Brain microvascular endothelial cell (primary cell): Measurements from ENCODE around the gene TBC1D23.
A peak's percentile ranks its signal among the peaks of the same experiment; 100 is the strongest.
"Not testable (repeated sequence)": the region's sequence is repeated elsewhere in the genome, so short reads cannot be mapped to it uniquely, and the experiment has no call there.

ENCODE experiments used
- DNase-seq: peaks from one replicate; pipeline ENCODE4 v3.0.0-alpha.2; 2020
- H3K27ac ChIP-seq: fragments of 250-450 bp; sonication (Bioruptor Pico); 2 replicates; pipeline ENCODE4 v1.5.1; 2020; ENCODE audit warnings: mild to moderate bottlenecking, moderate library complexity
- H3K27me3 ChIP-seq: fragments of 250-450 bp; sonication (Bioruptor Pico); replicated peaks from 2 replicates; pipeline ENCODE4 v1.5.1; 2020; ENCODE audit warnings: mild to moderate bottlenecking
- H3K36me3 ChIP-seq: fragments of 250-450 bp; sonication (Bioruptor Pico); replicated peaks from 2 replicates; pipeline ENCODE4 v1.5.1; 2020; ENCODE audit warnings: mild to moderate bottlenecking
- H3K4me3 ChIP-seq: 2 replicates; pipeline ENCODE4 v1.5.1; 2011; ENCODE audit warnings: low read depth, mild to moderate bottlenecking, control low read depth, low read length, moderate library complexity
- CTCF ChIP-seq: IDR thresholded peaks from 2 replicates; pipeline ENCODE4 v1.5.1; 2011; ENCODE audit warnings: low read depth, mild to moderate bottlenecking, moderate library complexity, low read length, control low read depth, inconsistent platforms; ENCODE audit errors: missing control alignments
- in situ Hi-C: cut with HindIII; loops from 2 replicates; pipeline ENCODE4 v1.10.0; 2017; ENCODE audit warnings: low sequenced_read_pairs, low pct_ligation_motif_present

TBC1D23 gene

GRCh38 chr3:100334488-100335351, 73.9 kb downstream of the TBC1D23 start, which contains the start of gene NIT2:
NIT2 (plus strand) TSS chr3:100334757; CDS start chr3:100334792, 35 bp downstream.
- in situ Hi-C loops = no loop called here
- no peak for TF ChIP-seq CTCF
- DNase-seq = peak; percentile 65
- Histone ChIP-seq H3K36me3 (peaks cover 6% of the 10 kb centered on the region), H3K27ac (peak within 1 kb of the TSS; percentile 50), H3K27me3 (no peaks in the 10 kb centered on the region), H3K4me3 (peak within 1 kb of the TSS; percentile 70)

GRCh38 chr3:100335434-100335833, 74.6 kb downstream of the TBC1D23 start:
- in situ Hi-C loops = no loop called here
- TF ChIP-seq CTCF = no peak
- H3K36me3 ChIP-seq = peaks cover 11% of the 10 kb centered on the region
- no peak for DNase-seq
- H3K27me3 ChIP-seq = no peaks in the 10 kb centered on the region
- peak overlapping the region; percentile 50 for H3K27ac ChIP-seq
- H3K4me3 ChIP-seq = peak overlapping the region; percentile 70

GRCh38 chr3:100336229-100336628, 75.4 kb downstream of the TBC1D23 start:
- not testable (repeated sequence) for H3K27ac ChIP-seq

GRCh38 chr3:100338911-100339310, 78.1 kb downstream of the TBC1D23 start:
- no peak overlapping the region for H3K27ac ChIP-seq
- in situ Hi-C loops = no loop called here
- no peak for DNase-seq
- TF ChIP-seq CTCF = no peak
- no peaks in the 10 kb centered on the region for H3K27me3 ChIP-seq
- H3K36me3 ChIP-seq = peaks cover 17% of the 10 kb centered on the region
- H3K4me3 ChIP-seq = no peak overlapping the region

More at GRCh38 chr3:100336229-100336628, 75.4 kb downstream of the TBC1D23 start:
- H3K27me3 ChIP-seq, H3K4me3 ChIP-seq, DNase-seq, in situ Hi-C loops: not testable (repeated sequence)
- peaks cover 11% of the 10 kb centered on the region for H3K36me3 ChIP-seq

- H3K36me3 ChIP-seq = peaks cover 19% of the 10 kb centered on the region
- TF ChIP-seq CTCF = no peak
- in situ Hi-C loops = no loop called here
Measured at GRCh38 chr3:100339786-100340185, 79.0 kb downstream of the TBC1D23 start.

GRCh38 chr3:100340527-100340926, 79.7 kb downstream of the TBC1D23 start:
- no peaks in the 10 kb centered on the region for H3K27me3 ChIP-seq
- DNase-seq = no peak
- peaks cover 21% of the 10 kb centered on the region for H3K36me3 ChIP-seq
- H3K27ac ChIP-seq = no peak overlapping the region
- no peak for TF ChIP-seq CTCF
- in situ Hi-C loops = no loop called here
- no peak overlapping the region for H3K4me3 ChIP-seq

More at GRCh38 chr3:100339786-100340185, 79.0 kb downstream of the TBC1D23 start:
- no peaks in the 10 kb centered on the region for H3K27me3 ChIP-seq
- H3K27ac ChIP-seq = no peak overlapping the region
- DNase-seq = no peak
- H3K4me3 ChIP-seq = no peak overlapping the region
